HepG2 (cell line): ENCODE measurements around the gene TH. TPM values are rescaled to one million over a fixed set of nuclear protein-coding genes. Genes with fewer than 3 reads are reported as not detected.

ENCODE experiments used
- FOXM1 ChIP-seq: sonication (generic); formaldehyde crosslinking; IDR thresholded peaks from 2 replicates; pipeline ENCODE4 v1.5.0; 2020; ENCODE audit warnings: missing genetic modification reagents
- FOXP4 ChIP-seq: sonication (generic); formaldehyde crosslinking; IDR thresholded peaks from 2 replicates; pipeline ENCODE4 v1.4.0; 2020; ENCODE audit warnings: missing genetic modification reagents
- IKZF4 ChIP-seq: sonication (generic); formaldehyde crosslinking; IDR thresholded peaks from 2 replicates; pipeline ENCODE4 v1.5.1; 2020; ENCODE audit warnings: borderline replicate concordance, mild to moderate bottlenecking, low read depth, missing genetic modification reagents; ENCODE audit errors: not compliant biosample characterization
- KDM2A ChIP-seq: sonication (generic); formaldehyde crosslinking; IDR thresholded peaks from 2 replicates; pipeline ENCODE4 v1.4.0; 2020; ENCODE audit warnings: low read depth, missing genetic modification reagents, borderline replicate concordance
- KDM4B ChIP-seq: sonication (generic); formaldehyde crosslinking; IDR thresholded peaks from 2 replicates; pipeline ENCODE4 v1.4.0; 2020; ENCODE audit warnings: missing genetic modification reagents
- LRRFIP1 ChIP-seq: sonication (generic); formaldehyde crosslinking; conservative IDR thresholded peaks from 2 replicates; pipeline ENCODE4 v1.4.0; 2020; ENCODE audit warnings: missing genetic modification reagents
- NCOA1 ChIP-seq: sonication (generic); formaldehyde crosslinking; IDR thresholded peaks from 2 replicates; pipeline ENCODE4 v1.9.0; 2021; ENCODE audit warnings: missing genetic modification reagents
- PAX8 ChIP-seq: sonication (generic); formaldehyde crosslinking; IDR thresholded peaks from 2 replicates; pipeline ENCODE4 v1.8.0; 2022; ENCODE audit warnings: mild to moderate bottlenecking, missing genetic modification reagents, borderline replicate concordance
- PCBP1 ChIP-seq: fragments of 200-400 bp; formaldehyde crosslinking; IDR thresholded peaks from 2 replicates; pipeline ENCODE4 v1.6.1; 2017; ENCODE audit warnings: mild to moderate bottlenecking, low read depth, low read length, borderline replicate concordance
- PCBP2 ChIP-seq: fragments of 200-400 bp; formaldehyde crosslinking; optimal IDR thresholded peaks from 2 replicates; pipeline ENCODE3; 2018; ENCODE audit warnings: low read length, low read depth; ENCODE audit not compliant: poor library complexity, severe bottlenecking
- SMC3 ChIP-seq: IDR thresholded peaks from 2 replicates; pipeline ENCODE4 v1.6.1; 2011; ENCODE audit warnings: low read length, improper control_type of control experiment
- ZMYM4 ChIP-seq: sonication (generic); formaldehyde crosslinking; IDR thresholded peaks from 2 replicates; pipeline ENCODE4 v1.8.1; 2023; ENCODE audit warnings: mild to moderate bottlenecking, missing genetic modification reagents
- ZNF343 ChIP-seq: sonication (generic); formaldehyde crosslinking; IDR thresholded peaks from 2 replicates; pipeline ENCODE4 v1.4.0; 2020; ENCODE audit warnings: mild to moderate bottlenecking, missing genetic modification reagents
- ZNF530 ChIP-seq: sonication (generic); formaldehyde crosslinking; IDR thresholded peaks from 2 replicates; pipeline ENCODE4 v1.5.0; 2020; ENCODE audit warnings: low read depth, mild to moderate bottlenecking, missing genetic modification reagents
- ZNF574 ChIP-seq: sonication (generic); formaldehyde crosslinking; IDR thresholded peaks from 2 replicates; pipeline ENCODE4 v1.4.0; 2020; ENCODE audit warnings: missing genetic modification reagents
- ZNF660 ChIP-seq: sonication (generic); formaldehyde crosslinking; IDR thresholded peaks from 2 replicates; pipeline ENCODE4 v1.5.1; 2020; ENCODE audit warnings: mild to moderate bottlenecking, low read depth, missing genetic modification reagents, borderline replicate concordance
- ZNF672 ChIP-seq: sonication (generic); formaldehyde crosslinking; IDR thresholded peaks from 2 replicates; pipeline ENCODE4 v1.8.1; 2022; ENCODE audit warnings: missing genetic modification reagents
- ZNF740 ChIP-seq: sonication (generic); formaldehyde crosslinking; IDR thresholded peaks from 2 replicates; pipeline ENCODE4 v1.4.0; 2020; ENCODE audit warnings: missing genetic modification reagents
- ZSCAN29 ChIP-seq: sonication (generic); formaldehyde crosslinking; conservative IDR thresholded peaks from 2 replicates; pipeline ENCODE4 v1.4.0; 2020; ENCODE audit warnings: mild to moderate bottlenecking, missing genetic modification reagents
- ZSCAN31 ChIP-seq: sonication (generic); formaldehyde crosslinking; IDR thresholded peaks from 2 replicates; pipeline ENCODE4 v1.5.0; 2020; ENCODE audit warnings: low read depth, mild to moderate bottlenecking, missing genetic modification reagents
- polyA plus RNA-seq, 8 experiments: library from polyadenylated mRNA; depleted of rRNA in 3 of 8; stranded (reverse) in 7 of 8; unstranded in 1 of 8; fragments of >200 nt; fragmentation: Illumina TruSeq in 4 of 8; extraction: Trizol in 4 of 8; gene quantifications; 2 replicates each; pipeline versions ENCODE4 v1.2.1 to v1.2.3, GENCODE V29; 2011 to 2016; ENCODE audit warnings: low read depth in 4 of 8, missing spikeins in 1 of 8, mixed read lengths in 1 of 8; ENCODE audit not compliant: insufficient read depth in 1 of 8
- total RNA-seq, 5 experiments: library from RNA; depleted of rRNA; stranded (reverse); fragments of >200 nt; fragmentation: Illumina TruSeq; extraction: Trizol; gene quantifications; 2 replicates each; pipeline ENCODE4 v1.2.3, GENCODE V29; 2016; ENCODE audit warnings: low read depth in 1 of 5

Gene TH
- total and polyA plus RNA-seq, 2 of the 13 experiments (the other 11 are each of a cell fraction or from before 2014, with no cell fraction given), result 0.36 TPM; not detected in 1

DNA sequence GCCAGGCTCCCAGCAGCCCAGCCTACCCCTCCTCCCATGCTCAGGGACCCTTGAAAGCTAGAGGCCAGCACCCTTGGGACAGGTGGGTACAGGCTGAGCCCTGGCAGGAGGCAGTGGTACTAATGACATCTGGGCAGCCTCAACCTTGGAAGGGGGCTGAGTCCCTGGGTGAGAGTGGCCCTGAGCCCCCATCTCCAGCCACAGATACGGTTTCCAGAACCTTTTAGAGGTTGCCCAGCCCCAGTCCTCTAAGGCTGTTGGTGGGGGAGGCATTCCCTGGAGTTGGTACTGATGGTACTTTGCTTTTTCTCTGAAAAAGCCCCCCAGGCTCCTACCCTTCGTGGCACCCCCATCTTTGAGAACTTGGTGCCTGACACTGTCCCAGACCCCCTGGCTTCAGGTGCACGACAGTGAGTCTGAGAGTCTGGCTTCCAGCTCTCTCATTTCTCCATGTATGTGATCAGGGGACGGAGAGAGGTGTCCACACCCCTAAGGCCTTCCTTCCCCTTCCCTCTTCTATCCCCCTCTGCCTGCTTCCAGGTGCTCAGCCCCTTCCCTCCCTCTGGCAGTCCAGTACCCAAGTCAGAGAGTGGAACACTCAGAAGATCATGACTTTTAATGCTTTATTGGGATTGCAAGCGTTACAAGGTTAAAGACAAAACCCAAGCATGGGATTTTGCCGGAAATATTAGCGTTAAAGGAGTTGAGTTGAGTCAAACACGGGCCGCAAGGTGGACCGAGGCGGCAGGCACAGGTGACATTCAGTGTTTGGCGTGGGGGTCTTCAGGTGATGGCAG lies 42.9 kb downstream of the TH start (continued):
- TF ChIP-seq LRRFIP1 (no peak), ZNF672 (CRISPR knock-in tag) (no peak; the same call in 1 of the 2 replicates), ZSCAN29 (CRISPR knock-in tag) (no peak), PAX8 (CRISPR knock-in tag) (no peak), ZNF343 (0 out of 2 replicates have a peak, but pooled peaks have one; percentile 72), ZNF740 (CRISPR knock-in tag) (peak; percentile 50; the same call in 1 of the 2 replicates), KDM2A (CRISPR knock-in tag) (peak; percentile 27; the same call in 1 of the 2 replicates), KDM4B (CRISPR knock-in tag) (no peak), ZNF660 (CRISPR knock-in tag) (no peak), ZSCAN31 (no peak; the same call in 1 of the 2 replicates), IKZF4 (CRISPR knock-in tag) (peak; percentile 23), ZMYM4 (CRISPR knock-in tag) (peak; percentile 21; the same call in 1 of the 2 replicates), NCOA1 (0 out of 2 replicates have a peak, but pooled peaks have one; percentile 15), SMC3 (no peak), FOXM1 (CRISPR knock-in tag) (no peak), FOXP4 (CRISPR knock-in tag) (no peak), PCBP1 (no peak), ZNF530 (CRISPR knock-in tag) (no peak), ZNF574 (CRISPR knock-in tag) (0 out of 2 replicates have a peak, but pooled peaks have one; percentile 44), PCBP2 (no peak)
